Hypothalamus (tissue), 51 donors: ENCODE measurements around the gene EYA4.

Source experiments
- DNase-seq, 51 donors: peaks; one replicate each; lab custom pipeline; 2025; lab: John Stamatoyannopoulos, UW

Gene EYA4

GRCh38 chr6:133343220-133343619 is 102.1 kb downstream of the EYA4 start:
- DNase-seq, result no peak

- DNase-seq, result no peak
These were observed 107.7 kb downstream of the EYA4 start for GRCh38 chr6:133348846-133349245.

DNA sequence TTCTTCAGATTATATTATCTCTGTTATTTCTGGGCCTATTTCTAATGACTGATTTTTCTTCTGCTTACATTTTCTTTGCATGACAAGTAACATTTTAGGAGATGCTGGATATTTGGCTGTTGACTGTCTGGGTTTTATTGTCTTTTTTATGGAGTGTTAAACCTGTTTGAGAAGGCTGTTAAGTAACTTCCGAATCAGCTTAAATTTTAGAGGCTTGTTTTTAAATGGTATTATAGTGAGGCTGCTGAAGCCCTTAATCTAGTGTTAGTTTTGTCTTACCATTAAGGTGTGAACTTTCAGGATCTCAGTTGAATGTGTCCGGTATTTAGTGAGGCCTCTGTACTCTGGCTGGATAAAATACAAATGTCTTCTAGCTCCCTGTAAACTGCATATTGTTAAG is 109.8 kb downstream of the EYA4 start:
- no peak for DNase-seq

GRCh38 chr6:133352046-133352445 is 110.9 kb downstream of the EYA4 start:
- no peak for DNase-seq

DNA sequence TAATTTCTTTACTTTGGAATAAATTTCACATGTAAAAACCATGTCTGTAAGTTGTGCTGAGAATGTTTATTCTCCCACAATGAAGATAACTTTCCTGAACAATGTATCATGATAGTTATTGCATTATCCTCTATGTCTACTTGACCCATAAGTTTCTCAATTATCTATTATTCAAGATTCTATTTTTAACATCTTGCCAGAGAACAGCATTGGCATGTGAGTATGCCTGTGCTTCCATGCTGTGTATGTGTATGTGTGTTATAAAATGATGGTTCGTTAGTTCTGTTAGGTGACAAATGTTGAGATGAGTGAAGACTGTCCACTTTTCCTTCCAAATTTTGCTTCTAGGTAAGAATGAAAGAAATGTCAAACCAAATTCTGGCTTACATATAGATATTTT is 111.9 kb downstream of the EYA4 start:
- DNase-seq, result no peak

DNA sequence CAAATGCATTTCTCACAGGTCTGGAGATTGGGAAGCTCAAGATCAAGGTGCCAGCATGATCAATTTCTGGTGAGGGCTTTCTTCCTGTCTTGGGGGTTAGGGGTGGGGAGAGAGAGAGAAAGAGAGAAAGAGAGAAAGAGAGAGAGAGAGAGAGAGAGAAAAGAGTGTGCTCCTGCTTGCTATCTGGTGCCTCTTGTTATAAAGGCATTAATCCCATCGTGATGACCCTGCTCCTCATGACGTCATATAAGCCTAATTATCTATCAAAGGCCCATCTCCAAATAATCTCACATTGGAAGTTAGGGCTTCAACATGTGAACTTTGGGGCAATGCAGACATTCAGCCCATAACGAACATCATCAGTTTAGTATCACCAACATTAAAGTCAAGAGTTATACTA is 114.8 kb downstream of the EYA4 start:
- DNase-seq, result no peak

GRCh38 chr6:133358574-133359150 is 117.5 kb downstream of the EYA4 start:
- DNase-seq, result no peak

DNA sequence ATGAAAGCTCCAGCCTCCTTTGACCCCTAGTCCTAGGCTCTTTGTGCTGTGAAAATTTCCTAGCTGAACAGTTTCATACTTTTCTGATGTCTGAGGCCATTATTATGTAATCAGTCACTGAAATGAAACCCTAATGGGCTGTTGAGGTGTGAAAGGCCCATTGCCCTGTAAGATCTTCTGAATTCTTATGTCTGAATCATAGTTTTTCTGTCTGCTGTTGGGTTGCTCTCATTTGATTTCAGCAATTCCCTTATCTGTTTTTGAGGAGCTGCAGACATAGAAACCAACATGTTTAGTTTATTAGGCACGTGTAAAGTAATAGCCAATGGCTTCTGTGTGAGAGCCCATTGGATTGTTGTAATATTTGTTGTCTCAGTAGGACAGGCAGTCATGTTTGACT is 118.1 kb downstream of the EYA4 start:
- no peak for DNase-seq

GRCh38 chr6:133359760-133360159 is 118.6 kb downstream of the EYA4 start:
- no peak for DNase-seq

GRCh38 chr6:133360194-133360593 is 119.0 kb downstream of the EYA4 start:
- no peak for DNase-seq

GRCh38 chr6:133362813-133363212 is 121.7 kb downstream of the EYA4 start:
- DNase-seq, result no peak

DNA sequence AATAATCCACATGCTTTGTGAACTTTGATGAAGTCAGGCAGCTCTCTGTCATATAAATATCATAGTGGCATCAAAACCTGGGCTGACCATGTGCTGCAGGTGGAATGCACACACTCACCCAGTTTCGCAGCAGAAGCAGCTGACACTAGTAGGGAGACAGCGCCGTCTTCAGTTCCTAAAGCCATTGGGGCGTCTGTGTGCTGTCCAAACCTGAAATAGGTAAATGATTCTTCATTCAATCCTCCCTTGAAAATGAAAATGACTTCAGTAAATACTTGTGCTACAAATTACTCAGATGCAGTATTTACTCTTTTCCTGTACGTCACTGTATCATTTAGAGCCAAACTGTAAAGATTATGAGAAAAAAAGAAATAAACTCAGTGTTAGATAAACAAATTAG is 127.5 kb downstream of the EYA4 start:
- DNase-seq, result no peak

GRCh38 chr6:133369773-133370272 is 128.7 kb downstream of the EYA4 start:
- no peak for DNase-seq

- no peak for DNase-seq
These were observed 135.6 kb downstream of the EYA4 start for GRCh38 chr6:133376743-133377142.

- DNase-seq, result no peak
These were observed 136.1 kb downstream of the EYA4 start for GRCh38 chr6:133377219-133377618.

DNA sequence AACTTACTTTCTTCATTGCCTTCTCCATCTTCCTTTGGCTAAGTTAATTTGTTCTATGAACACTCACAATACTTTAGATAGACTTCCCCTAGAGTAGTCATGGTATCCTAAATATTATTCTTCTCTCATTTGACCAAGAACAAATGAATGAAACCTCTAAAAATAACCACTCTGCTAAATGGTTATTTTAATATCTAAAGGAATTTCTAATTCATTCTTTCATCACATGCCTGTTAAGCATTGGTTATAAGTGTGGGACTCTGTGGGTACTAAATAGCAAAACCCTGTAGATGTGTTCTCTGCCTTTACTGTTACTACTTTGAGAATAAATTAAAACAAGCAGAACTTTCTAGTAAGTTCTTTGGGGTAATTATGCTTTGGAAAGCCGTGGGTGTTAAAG is 138.9 kb downstream of the EYA4 start:
- no peak for DNase-seq

DNA sequence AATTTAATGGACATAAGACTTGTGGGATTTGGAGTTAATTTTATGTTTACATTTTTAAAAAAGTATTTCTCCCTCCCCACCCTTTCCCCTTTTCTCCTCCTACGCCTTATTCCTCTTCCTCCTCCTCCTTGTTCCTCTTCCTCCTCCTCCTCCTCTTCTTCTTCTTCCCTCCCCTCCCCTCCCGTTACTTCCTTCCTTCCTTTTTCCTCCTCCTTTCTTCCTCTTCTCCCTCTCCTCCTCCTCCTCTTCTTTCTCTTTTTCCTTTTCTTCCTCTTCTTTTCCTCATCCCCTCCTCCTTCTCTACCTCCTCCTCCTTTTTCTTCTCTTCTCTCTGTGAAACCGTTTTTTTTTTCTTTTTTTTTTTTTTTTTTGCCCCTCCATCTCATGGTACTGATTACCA is 139.6 kb downstream of the EYA4 start:
- no peak for DNase-seq

GRCh38 chr6:133388731-133389130 is 147.6 kb downstream of the EYA4 start:
- DNase-seq, result no peak

DNA sequence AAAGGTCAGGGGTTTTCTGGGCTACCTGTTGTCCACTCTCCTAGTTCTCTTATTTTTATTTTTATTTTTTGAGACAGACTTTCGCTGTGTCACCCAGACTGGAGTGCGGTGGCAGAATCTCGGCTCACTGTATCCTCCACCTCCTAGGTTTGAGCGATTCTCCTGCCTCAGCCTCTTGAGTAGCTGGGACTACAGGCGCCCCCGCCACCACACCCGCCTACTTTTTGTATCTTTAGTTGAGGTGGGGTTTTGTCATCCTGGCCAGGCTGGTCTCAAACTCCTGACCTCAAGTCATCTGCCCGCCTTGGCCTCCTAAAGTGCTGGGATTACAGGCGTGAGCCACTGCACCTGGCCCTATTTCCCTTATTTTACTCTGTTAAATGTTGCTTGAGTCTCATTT is 149.0 kb downstream of the EYA4 start:
- DNase-seq, result no peak

DNA sequence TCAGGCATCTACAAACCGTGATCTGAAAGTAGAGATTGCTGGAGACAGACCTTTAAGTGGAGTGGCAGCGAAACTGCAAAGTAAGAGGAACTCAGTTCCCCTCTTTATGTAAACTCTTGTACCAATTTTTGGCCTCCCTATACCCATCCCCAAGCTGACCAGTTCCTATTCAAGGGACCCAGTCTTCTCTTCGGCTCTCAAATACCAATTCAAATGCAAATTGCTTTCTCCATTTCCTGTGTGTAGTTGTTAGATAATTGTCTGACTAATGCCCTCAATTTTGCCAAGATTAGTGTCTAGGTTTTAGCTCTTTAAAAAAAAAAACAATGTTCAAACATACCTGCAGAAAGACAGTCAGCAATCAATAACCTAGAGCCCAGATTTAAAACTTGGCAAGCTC is 150.9 kb downstream of the EYA4 start:
- DNase-seq, result no peak

DNA sequence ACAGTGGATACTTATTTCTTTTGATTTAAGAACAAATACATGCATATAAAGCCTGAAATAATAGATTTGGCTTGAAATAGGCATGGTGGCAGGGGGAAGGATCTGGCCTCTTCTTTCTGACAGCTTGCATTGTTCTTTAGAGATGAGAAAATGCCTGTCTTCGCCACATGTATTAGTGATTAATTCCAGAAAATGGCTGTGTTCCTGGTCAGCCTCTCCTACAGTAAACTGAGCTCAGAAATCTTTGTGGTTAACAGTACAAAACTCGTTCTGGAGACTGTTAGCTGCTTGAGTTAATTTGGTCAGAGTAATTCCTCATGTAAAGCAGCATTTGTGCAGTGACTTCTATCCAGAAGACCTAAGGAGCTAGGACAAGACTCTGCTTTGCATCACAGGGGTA is 151.5 kb downstream of the EYA4 start:
- DNase-seq, result no peak

DNA sequence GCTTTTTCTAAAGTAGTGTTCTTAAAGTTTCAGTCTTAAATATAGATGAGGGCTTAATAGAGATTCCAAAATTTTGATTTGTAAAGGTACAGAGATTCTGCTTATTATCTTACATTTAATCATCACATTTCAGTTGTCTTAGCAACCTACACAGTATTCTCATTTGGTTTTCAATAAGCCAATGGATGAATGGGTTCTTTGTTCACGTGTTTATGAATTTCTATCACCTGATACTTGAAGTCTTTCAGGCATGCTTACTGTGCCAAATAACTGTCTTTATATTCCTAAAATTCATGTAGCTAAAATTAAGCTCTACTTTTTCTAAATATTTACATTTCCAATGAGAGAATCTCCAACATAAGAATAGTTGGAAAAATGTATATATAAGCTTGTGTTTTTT is 152.7 kb downstream of the EYA4 start:
- no peak for DNase-seq

GRCh38 chr6:133394630-133395029 is 153.5 kb downstream of the EYA4 start:
- DNase-seq, result no peak
